Measurements from ENCODE around the gene MIEF2.
A peak's percentile ranks its signal among the peaks of the same experiment; 100 is the strongest.

MIEF2 gene

DNA sequence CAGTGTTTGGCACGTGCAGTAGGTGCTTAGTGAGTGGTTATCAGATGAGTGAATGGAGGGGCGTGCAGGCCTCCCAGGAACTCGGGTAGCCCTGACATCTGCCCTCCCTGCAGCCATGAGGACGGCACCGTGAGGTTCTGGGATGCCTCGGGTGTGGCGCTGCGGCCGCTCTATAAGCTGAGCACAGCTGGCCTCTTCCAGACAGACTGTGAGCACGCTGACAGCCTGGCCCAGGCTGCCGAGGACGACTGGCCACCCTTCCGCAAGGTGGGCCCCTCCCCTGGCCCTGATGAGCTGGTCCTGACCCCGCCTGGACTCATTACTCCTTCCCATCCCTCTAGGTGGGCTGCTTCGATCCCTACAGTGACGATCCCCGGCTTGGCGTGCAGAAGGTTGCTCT is 24.0 kb upstream of the MIEF2 start:
- no peak for DNase-seq

DNA sequence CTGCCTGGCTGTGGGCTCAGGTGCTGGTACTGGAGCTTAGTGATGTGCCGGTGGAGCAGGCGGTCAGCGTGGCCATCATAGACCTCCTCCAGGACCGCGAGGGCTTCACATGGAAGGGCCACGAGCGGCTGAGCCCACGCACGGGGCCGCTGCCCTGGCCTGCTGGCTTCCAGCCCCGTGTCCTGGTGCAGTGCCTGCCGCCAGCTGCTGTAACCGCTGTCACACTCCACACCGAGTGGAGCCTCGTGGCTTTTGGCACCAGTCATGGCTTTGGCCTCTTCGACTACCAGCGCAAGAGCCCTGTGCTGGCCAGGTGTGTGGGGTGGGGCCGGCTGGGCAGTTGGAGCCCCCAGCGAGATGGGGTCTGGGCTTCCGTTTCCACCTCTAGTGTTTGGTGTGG is 23.0 kb upstream of the MIEF2 start:
- DNase-seq, result no peak

DNA sequence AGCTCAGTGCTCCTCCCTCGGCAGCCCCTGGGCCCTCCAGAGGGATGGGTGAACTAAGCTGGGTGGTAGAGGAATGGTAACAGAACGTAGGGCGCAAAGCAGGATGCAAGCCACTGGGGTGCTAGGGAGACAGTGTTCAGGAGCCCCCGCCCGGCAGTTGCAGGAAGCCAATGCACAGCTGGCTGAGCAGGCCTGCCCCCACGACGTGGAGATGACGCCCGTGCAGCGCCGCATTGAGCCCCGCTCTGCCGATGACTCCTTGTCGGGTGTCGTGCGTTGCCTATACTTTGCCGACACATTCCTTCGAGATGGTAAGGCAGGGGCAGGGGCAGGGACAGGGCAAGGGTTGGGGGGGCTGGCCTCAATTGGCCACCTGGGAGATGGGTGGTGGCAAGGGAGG is 22.2 kb upstream of the MIEF2 start:
- DNase-seq, result no peak

DNA sequence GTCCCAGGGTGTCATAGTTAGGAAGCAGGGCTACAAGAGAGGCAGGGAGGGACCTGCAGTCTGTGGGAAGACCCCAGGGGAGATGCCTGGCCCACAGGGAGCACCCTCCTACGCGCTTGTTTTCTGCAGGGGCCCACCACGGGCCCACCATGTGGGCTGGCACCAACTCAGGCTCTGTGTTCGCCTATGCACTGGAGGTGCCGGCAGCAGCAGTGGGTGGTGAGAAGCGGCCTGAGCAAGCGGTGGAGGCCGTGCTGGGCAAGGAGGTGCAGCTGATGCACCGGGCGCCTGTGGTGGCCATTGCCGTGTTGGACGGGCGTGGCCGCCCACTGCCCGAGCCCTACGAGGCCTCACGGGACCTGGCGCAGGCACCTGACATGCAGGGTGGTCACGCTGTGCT is 20.0 kb upstream of the MIEF2 start:
- DNase-seq, result no peak

GRCh38 chr17:18241229-18241871 is 19.1 kb upstream of the MIEF2 start:
- DNase-seq, result no peak

DNA sequence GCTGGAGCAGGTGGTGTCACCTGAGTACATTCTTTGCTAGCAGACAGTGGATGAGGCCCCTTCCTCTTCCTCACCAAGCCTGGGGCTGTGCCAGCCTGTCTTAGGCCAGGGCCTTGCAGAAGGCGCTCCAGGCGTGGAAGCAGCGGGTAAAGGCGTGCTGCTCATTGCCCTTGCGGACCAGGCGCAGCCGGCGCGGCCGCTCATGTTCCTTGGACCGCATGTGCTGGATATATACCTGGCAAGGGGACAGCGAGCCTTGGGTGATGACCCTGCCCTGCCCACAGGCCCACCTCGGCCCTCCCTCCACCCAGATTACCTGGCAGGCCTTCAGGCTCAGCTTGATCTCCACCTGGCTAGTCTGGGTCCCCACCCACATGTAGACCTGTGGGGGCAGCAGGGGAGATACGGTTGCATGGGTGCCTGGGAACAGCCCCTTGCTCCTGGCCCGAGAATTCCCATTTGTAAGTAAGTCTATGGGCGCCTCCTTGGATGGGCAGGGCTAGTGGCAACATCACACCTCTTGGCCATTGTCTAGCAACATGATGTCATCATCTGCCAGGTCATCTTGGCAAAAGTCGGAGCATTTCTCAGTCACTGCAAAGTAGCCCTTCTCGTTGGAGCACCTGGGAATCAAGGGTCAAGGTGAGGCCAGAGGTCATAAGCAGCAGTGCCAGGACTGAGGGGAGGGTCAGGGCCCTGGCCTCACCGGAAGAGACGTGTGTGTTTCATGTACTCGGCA is 15.3 kb upstream of the MIEF2 start:
- no peak for DNase-seq

- no peak for DNase-seq
Measured at GRCh38 chr17:18246109-18246725, 14.2 kb upstream of the MIEF2 start.

GRCh38 chr17:18246880-18247612 is 13.4 kb upstream of the MIEF2 start:
- no peak for DNase-seq

DNA sequence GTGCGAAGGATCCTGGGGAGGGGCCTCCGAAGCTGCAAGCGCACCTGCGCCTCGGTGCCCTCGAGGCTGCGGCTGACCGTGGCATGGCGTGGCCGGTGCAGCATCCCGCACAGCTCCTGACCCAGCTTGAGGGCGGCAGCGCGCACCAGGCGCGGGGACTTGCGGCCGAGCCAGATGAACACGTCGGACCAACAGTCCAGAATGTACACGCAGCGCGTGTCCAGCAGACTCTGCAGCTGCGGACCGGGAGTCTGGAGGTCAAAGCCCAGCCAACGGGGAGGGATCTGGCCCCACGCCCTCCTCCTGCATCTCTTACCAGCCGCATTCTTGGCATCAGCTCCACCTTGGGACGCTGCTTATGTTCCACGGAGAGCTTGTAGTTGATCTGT is 12.9 kb upstream of the MIEF2 start:
- DNase-seq, result no peak

DNA sequence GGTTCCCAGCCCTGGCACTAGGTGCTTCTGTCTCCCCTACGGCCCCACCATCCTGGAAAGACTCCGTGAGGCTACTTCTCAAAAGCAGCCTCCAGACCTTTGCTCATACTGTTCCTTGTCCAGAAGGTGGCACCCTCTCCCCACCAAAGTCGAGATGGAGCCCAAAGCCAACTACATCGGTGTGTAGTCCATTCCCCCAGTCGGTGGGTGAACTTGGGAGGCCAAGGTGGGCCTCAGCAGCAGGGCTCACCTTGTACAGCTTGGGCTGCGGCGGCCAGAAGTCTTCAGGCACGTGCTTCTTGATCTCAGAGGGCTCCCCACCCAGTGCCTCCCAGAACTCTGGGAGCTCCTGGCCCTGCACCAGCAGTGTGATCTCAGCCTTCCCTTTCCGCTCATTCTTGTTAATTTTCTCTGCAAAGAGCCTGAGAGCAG is 12.1 kb upstream of the MIEF2 start:
- DNase-seq, result peak; percentile 56 to 63

DNA sequence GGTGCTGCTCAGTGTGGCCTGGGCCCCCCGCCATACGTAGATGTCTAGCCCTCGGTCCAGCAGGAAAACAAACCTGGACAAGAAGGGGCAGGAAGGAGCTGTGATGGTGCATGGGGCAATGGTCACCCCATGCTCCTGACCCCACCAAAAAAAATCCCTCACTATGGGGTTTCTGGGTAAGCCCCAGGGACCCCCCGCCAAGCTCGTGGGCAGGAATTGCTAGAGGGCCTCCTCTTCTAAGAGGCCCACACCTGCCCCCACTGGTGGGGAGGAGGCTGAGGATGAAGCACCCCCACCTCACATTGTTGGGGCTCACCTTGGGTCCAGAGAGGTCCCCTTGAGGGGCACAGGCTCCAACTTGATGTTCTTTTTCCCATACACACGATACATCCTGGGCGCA is 11.7 kb upstream of the MIEF2 start:
- no peak for DNase-seq

DNA sequence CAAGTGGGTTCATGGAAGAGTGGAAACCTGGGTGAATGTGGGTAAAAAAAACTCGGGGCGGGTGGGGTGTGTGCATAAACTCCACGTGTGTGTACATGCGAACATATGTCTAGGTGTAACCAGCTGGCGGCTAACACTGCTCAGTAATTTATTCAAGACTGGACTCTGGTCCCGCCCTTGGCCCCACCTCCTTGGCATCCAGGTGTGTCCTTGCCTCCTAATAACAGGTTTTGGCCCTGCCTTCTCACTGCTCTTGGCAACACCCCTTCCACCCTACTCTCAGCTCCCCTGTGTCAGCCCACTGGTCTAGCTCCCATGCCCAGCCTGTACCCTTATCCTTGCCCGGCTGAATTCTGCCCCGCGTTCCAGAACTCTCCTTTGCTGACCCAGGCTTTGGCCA is 10.2 kb upstream of the MIEF2 start:
- DNase-seq, result no peak

GRCh38 chr17:18250708-18251107 is 9.8 kb upstream of the MIEF2 start:
- no peak for DNase-seq

DNA sequence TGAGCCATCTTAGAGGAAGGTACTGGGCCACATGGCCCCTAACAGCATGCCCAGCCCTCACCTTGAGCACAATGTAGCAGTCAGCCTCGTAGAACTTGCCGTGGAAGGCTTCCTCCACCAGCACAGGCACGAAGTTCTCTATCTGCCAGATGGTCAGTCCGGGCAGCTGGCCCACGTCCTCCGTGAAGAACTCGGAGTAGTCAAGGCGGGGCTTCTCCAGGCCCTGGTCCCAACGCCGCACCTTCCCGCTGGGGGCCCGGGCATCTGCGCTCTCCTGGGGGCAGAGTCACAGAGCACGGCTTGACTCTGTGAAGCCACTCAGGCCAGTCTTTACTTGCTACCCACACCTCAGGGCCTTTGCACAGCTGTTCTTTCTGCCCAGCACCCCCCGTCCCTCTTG is 9.3 kb upstream of the MIEF2 start:
- DNase-seq, result no peak

DNA sequence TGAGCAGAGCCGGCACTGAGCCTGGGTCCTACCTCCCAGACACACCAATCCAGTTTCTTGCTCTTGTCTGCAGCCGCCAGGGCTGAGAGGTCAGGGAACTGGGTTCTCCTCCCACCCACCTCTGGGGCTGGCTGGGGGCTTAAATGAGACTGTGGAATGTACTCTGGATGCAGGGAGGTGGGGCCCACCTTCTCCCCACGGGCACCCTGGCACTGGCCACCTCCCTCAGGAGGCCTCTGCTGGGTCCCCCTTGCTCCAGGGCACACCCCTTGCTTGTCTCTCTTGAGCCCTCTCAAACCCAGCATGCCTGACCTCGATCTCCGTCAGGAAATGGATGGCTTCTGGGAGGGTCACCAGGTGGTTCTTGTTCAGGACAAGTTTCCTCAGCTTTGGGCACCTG is 8.3 kb upstream of the MIEF2 start:
- DNase-seq, result no peak

- DNase-seq, result no peak
Measured at GRCh38 chr17:18253187-18253884, 7.1 kb upstream of the MIEF2 start.

GRCh38 chr17:18253947-18254821 is 6.3 kb upstream of the MIEF2 start:
- DNase-seq, result no peak

GRCh38 chr17:18254888-18255649 is 5.4 kb upstream of the MIEF2 start:
- DNase-seq, result no peak

- no peak for DNase-seq
Measured at GRCh38 chr17:18256351-18256750, 4.1 kb upstream of the MIEF2 start.

GRCh38 chr17:18256776-18257175 is 3.7 kb upstream of the MIEF2 start:
- no peak for DNase-seq

- no peak for DNase-seq
Measured at GRCh38 chr17:18257268-18257981, 3.0 kb upstream of the MIEF2 start.
